SU-DHL-6 (cell line): ENCODE data around the gene NAA38.

Source experiments
- H2AFZ ChIP-seq: fragments of 200-600 bp; sonication (generic); 2 replicates; pipeline ENCODE4 v1.6.1; 2014; ENCODE audit warnings: low read depth, mild to moderate bottlenecking, moderate library complexity, mixed read lengths, antibody characterized with exemption, low read length; ENCODE audit not compliant: severe bottlenecking
- H3F3A ChIP-seq: fragments of 200-600 bp; shearing (Covaris generic); 2 replicates; pipeline ENCODE4 v1.6.0; 2016; ENCODE audit warnings: antibody characterized with exemption, mild to moderate bottlenecking; ENCODE audit not compliant: insufficient read depth
- H3K27ac ChIP-seq: fragments of 200-600 bp; sonication (generic); 2 replicates; pipeline ENCODE4 v1.5.1; 2016; ENCODE audit warnings: low read depth, mild to moderate bottlenecking, low read length, moderate library complexity, mixed read lengths
- H3K27me3 ChIP-seq: fragments of 200-600 bp; sonication (generic), shearing (Covaris generic); 2 replicates; pipeline ENCODE4 v1.6.0; 2014; ENCODE audit warnings: mild to moderate bottlenecking, low read length
- H3K36me3 ChIP-seq: fragments of 200-600 bp; sonication (generic); 2 replicates; pipeline ENCODE4 v1.6.1; 2014; ENCODE audit warnings: mild to moderate bottlenecking, low read length, mixed read lengths
- H3K4me2 ChIP-seq: fragments of 300-600, 200-600 bp; shearing (Covaris generic), sonication (generic); 2 replicates; pipeline ENCODE4 v1.6.0; 2014; ENCODE audit warnings: low read length, low read depth, mild to moderate bottlenecking; ENCODE audit not compliant: poor library complexity, severe bottlenecking
- H3K4me3 ChIP-seq: fragments of 200-600 bp; sonication (generic); 2 replicates; pipeline ENCODE4 v1.5.1; 2014; ENCODE audit warnings: antibody characterized with exemption, low read length, mild to moderate bottlenecking, mixed read lengths; ENCODE audit not compliant: insufficient read depth, poor library complexity, severe bottlenecking
- H3K79me2 ChIP-seq: fragments of 200-600 bp; sonication (generic); 2 replicates; pipeline ENCODE4 v1.6.1; 2014; ENCODE audit warnings: mild to moderate bottlenecking, low read length, moderate library complexity; ENCODE audit not compliant: insufficient read depth
- H3K9ac ChIP-seq: fragments of 200-600 bp; sonication (generic); 2 replicates; pipeline ENCODE4 v1.7.0; 2014; ENCODE audit warnings: mild to moderate bottlenecking, low read length
- H3K9me2 ChIP-seq: fragments of 200-600 bp; sonication (generic); replicated peaks from 2 replicates; pipeline ENCODE4 v1.6.1; 2014; ENCODE audit warnings: low read length; ENCODE audit not compliant: insufficient read depth
- H3K9me3 ChIP-seq: fragments of 200-600 bp; sonication (generic); 2 replicates; pipeline ENCODE4 v1.6.1; 2014; ENCODE audit warnings: low read length, mixed read lengths; ENCODE audit not compliant: insufficient read depth
- H4K20me1 ChIP-seq: fragments of 200-600 bp; sonication (generic); 2 replicates; pipeline ENCODE4 v1.6.1; 2014; ENCODE audit warnings: low read depth, mild to moderate bottlenecking, antibody characterized with exemption, low read length, moderate library complexity, mixed read lengths
- CTCF ChIP-seq: fragments of 200-600 bp; sonication (generic); IDR thresholded peaks from one replicate; pipeline ENCODE4 v1.5.1; 2017; ENCODE audit warnings: antibody characterized with exemption, mild to moderate bottlenecking, low read length, moderate library complexity; ENCODE audit not compliant: insufficient read depth, poor library complexity, severe bottlenecking
- EZH2phosphoT487 ChIP-seq: fragments of 200-600 bp; sonication (generic), shearing (Covaris generic); conservative IDR thresholded peaks from 2 replicates; pipeline ENCODE4 v1.6.1; 2018; ENCODE audit warnings: mild to moderate bottlenecking, antibody characterized with exemption, low read length, moderate library complexity, mixed read lengths

Gene NAA38

GRCh38 chr17:7862692-7863437, 5.5 kb upstream of the NAA38 start:
- Histone ChIP-seq H2AFZ (no peak overlapping the region), H3K27me3 (no peaks in the 10 kb centered on the region), H3K4me2 (no peak overlapping the region), H3K36me3 (no peaks in the 10 kb centered on the region), H3K79me2 (0 out of 2 replicates have a peak, but pooled peaks cover 19% of the 10 kb centered on the region), H3K9ac (no peak overlapping the region), H3K27ac (no peak overlapping the region), H3K9me2 (no peaks in the 10 kb centered on the region), H3F3A (peaks cover 2% of the 10 kb centered on the region; the same call in 1 of the 2 replicates), H3K4me3 (no peak overlapping the region), H4K20me1 (no peaks in the 10 kb centered on the region), H3K9me3 (no peaks in the 10 kb centered on the region)
- TF ChIP-seq CTCF (peak; percentile 57), EZH2phosphoT487 (no peak)

DNA sequence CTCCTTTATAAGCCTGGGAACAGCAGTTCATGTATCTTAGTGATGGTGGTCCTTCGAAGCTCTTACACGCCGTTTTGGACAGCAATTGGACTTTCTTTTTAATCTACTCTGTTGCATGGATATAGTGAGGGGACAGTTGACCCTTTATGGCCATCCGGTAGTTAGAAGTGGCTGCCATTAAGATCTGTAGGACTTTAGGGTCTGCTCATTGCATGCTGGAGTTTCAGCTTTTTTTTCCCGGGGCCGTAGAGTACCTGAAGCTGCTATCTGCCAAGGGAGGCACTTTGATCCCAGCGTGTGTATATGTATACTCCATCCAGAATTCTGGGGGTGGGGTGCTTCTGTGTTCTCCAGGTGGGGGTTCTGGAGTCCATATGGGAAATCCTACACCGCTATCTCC, 1.7 kb upstream of the NAA38 start:
- Histone ChIP-seq H3K9me2 (no peaks in the 10 kb centered on the region), H3K79me2 (peaks cover 27% of the 10 kb centered on the region), H3K4me2 (peak overlapping the region; percentile 87), H3K9me3 (no peaks in the 10 kb centered on the region), H3K36me3 (no peaks in the 10 kb centered on the region), H3K27me3 (no peaks in the 10 kb centered on the region), H3F3A (no peaks in the 10 kb centered on the region; the same call in 1 of the 2 replicates), H3K4me3 (peak overlapping the region; percentile 71), H2AFZ (no peak overlapping the region), H4K20me1 (no peaks in the 10 kb centered on the region), H3K27ac (no peak overlapping the region), H3K9ac (peak overlapping the region; percentile 86)
- TF ChIP-seq CTCF (no peak), EZH2phosphoT487 (no peak)

DNA sequence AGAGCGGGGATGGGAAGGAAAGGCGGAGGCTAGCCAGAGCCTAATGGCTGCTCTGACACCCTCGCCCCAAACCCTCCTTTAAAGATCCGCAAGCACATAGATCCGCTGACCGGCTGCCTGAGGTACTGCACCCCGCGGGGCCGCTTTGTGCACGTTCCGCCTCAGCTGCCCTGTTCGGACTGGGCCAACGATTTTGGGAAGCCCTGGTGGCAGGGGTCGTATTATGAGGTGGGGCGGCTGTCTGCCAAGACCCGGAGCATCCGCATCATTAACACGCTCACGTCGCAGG, 1.1 kb upstream of the NAA38 start:
- Histone ChIP-seq H3K9me3 (no peaks in the 10 kb centered on the region), H3K9ac (peak overlapping the region; percentile 86), H3F3A (no peaks in the 10 kb centered on the region; the same call in 1 of the 2 replicates), H3K4me3 (peak overlapping the region; percentile 71), H4K20me1 (no peaks in the 10 kb centered on the region), H3K36me3 (no peaks in the 10 kb centered on the region), H3K79me2 (peaks cover 27% of the 10 kb centered on the region), H3K27me3 (no peaks in the 10 kb centered on the region), H2AFZ (peak overlapping the region; percentile 62), H3K27ac (peak overlapping the region; percentile 92), H3K4me2 (peak overlapping the region; percentile 87), H3K9me2 (no peaks in the 10 kb centered on the region)
- no peak for TF ChIP-seq CTCF
